ENCODE results near the gene MAU2. TPM values are rescaled to one million over a fixed set of nuclear protein-coding genes. Genes with fewer than 3 reads are reported as not detected.

Gene MAU2
- 10 to 100 TPM; 15.2 to 19.5 (median 16.1) TPM for polyA plus RNA-seq

GRCh38 chr19:19320361-19321140 lies at the start of gene MAU2, which contains the start of gene SUGP1:
MAU2 (plus strand) TSS chr19:19320829; CDS start chr19:19320860, 31 bp downstream.
SUGP1 (minus strand) TSS chr19:19320509; CDS start chr19:19320496, 13 bp downstream.
- H3K27ac ChIP-seq (ENCODE audit: low read depth, low read length): no peak within 1 kb of the TSS
- WGBS, 3 donors: 0 to 1% (median 0%) methylated on average over 57 to 67 of the region's 67 CpGs

- whole genome bisulfite sequencing, 3 donors: 86 to 90% (median 89%) methylated on average over 8 of the region's 8 CpGs
- no peak overlapping the region for H3K27ac ChIP-seq (ENCODE audit: low read depth, low read length)
Observed at GRCh38 chr19:19271828-19272599, 48.6 kb upstream of the MAU2 start.

GRCh38 chr19:19274146-19274545 lies 46.5 kb upstream of the MAU2 start:
- no peak overlapping the region for H3K27ac ChIP-seq (ENCODE audit: low read depth, low read length)
- WGBS, 3 donors: 71 to 85% (median 78%) methylated on average over 8 of the region's 8 CpGs

GRCh38 chr19:19274716-19275565 lies 45.7 kb upstream of the MAU2 start:
- 53 to 78% (median 68%) methylated on average over 9 of the region's 9 CpGs for WGBS, 3 donors
- H3K27ac ChIP-seq (ENCODE audit: low read depth, low read length): no peak overlapping the region

GRCh38 chr19:19276386-19276785 lies 44.2 kb upstream of the MAU2 start:
- WGBS, 3 donors: 82 to 89% (median 89%) methylated on average over 12 of the region's 12 CpGs
- no peak overlapping the region for H3K27ac ChIP-seq (ENCODE audit: low read depth, low read length)

GRCh38 chr19:19276851-19277250 lies 43.8 kb upstream of the MAU2 start:
- no peak overlapping the region for H3K27ac ChIP-seq (ENCODE audit: low read depth, low read length)
- WGBS, 3 donors: 88 to 98% (median 95%) methylated on average over 15 to 20 of the region's 20 CpGs

- WGBS, 3 donors: 91 to 97% (median 94%) methylated on average over 7 of the region's 7 CpGs
- no peak overlapping the region for H3K27ac ChIP-seq (ENCODE audit: low read depth, low read length)
Observed at GRCh38 chr19:19278315-19278714, 42.3 kb upstream of the MAU2 start.

- H3K27ac ChIP-seq (ENCODE audit: low read depth, low read length): no peak overlapping the region
- WGBS, 3 donors: 91 to 98% (median 91%) methylated on average over 17 to 19 of the region's 19 CpGs
Observed at GRCh38 chr19:19279062-19279612, 41.5 kb upstream of the MAU2 start.

- WGBS, 3 donors: 93 to 98% (median 97%) methylated on average over 16 of the region's 16 CpGs
- H3K27ac ChIP-seq (ENCODE audit: low read depth, low read length): no peak overlapping the region
Observed at GRCh38 chr19:19279853-19280252, 40.8 kb upstream of the MAU2 start.

- 76 to 94% (median 89%) methylated on average over 16 of the region's 16 CpGs for WGBS, 3 donors
- H3K27ac ChIP-seq (ENCODE audit: low read depth, low read length): no peak overlapping the region
Observed at GRCh38 chr19:19280561-19280960, 40.1 kb upstream of the MAU2 start.

- no peak overlapping the region for H3K27ac ChIP-seq (ENCODE audit: low read depth, low read length)
- WGBS, 3 donors: 94 to 98% (median 97%) methylated on average over 10 of the region's 10 CpGs
Observed at GRCh38 chr19:19285686-19286085, 34.9 kb upstream of the MAU2 start.

- H3K27ac ChIP-seq (ENCODE audit: low read depth, low read length): no peak overlapping the region
- 97 to 98% (median 98%) methylated on average over 5 of the region's 5 CpGs for WGBS, 3 donors
Observed at GRCh38 chr19:19292607-19293006, 28.0 kb upstream of the MAU2 start.

GRCh38 chr19:19294914-19295313 lies 25.7 kb upstream of the MAU2 start:
- WGBS, 3 donors: 92 to 97% (median 92%) methylated on average over 4 of the region's 4 CpGs
- H3K27ac ChIP-seq (ENCODE audit: low read depth, low read length): no peak overlapping the region

- WGBS, 3 donors: 89 to 93% (median 90%) methylated on average over 18 to 19 of the region's 19 CpGs
- no peak overlapping the region for H3K27ac ChIP-seq (ENCODE audit: low read depth, low read length)
Observed at GRCh38 chr19:19296953-19297689, 23.5 kb upstream of the MAU2 start.

- 72 to 78% (median 75%) methylated on average over 9 of the region's 9 CpGs for WGBS, 3 donors
- H3K27ac ChIP-seq (ENCODE audit: low read depth, low read length): no peak overlapping the region
Observed at GRCh38 chr19:19297759-19298158, 22.9 kb upstream of the MAU2 start.

- no peak overlapping the region for H3K27ac ChIP-seq (ENCODE audit: low read depth, low read length)
- 96 to 98% (median 97%) methylated on average over 12 of the region's 12 CpGs for WGBS, 3 donors
Observed at GRCh38 chr19:19300613-19301012, 20.0 kb upstream of the MAU2 start.

- WGBS, 3 donors: 92 to 94% (median 92%) methylated on average over 14 of the region's 14 CpGs
- H3K27ac ChIP-seq (ENCODE audit: low read depth, low read length): no peak overlapping the region
Observed at GRCh38 chr19:19303411-19303810, 17.2 kb upstream of the MAU2 start.
